ENCODE measurements around the gene FAM181B. TPM values are rescaled to one million over a fixed set of nuclear protein-coding genes. Genes with fewer than 3 reads are reported as not detected.
A peak's percentile ranks its signal among the peaks of the same experiment; 100 is the strongest.

FAM181B gene
- polyA plus RNA-seq, 2 of the 4 experiments (the other 2 are of a cell fraction) = 0.01 TPM; not detected in 1

- POLR2A ChIA-PET = no interaction called here
- Histone ChIP-seq H3K9me3 (no peaks in the 10 kb centered on the region; the same call in 2 of the 3 replicates), H3K27ac (peak overlapping the region in 1 of 2 experiments; percentile 74; a peak in 3 of 6 replicates), H3K4me2 (peak overlapping the region; percentile 90), H3K4me1 (no peaks in the 10 kb centered on the region), H3K4me3 (peak overlapping the region; percentile 52)
- FAIRE-seq (no peak), DNase-seq (ENCODE audit: low read depth in 1 of 2, low spot score in 1 of 2) (no peak), ATAC-seq (peak; percentile 45 to 46)
- CTCF ChIA-PET = interaction anchor here (0.9 to 4.3 kb wide), 7 partner anchors 9 to 1085 kb away, joined by 3 to 27 read pairs (median 6); no protein-coding TSS in a partner anchor
- no peak for TF ChIP-seq RARB (CRISPR knock-in tag; IDR thresholded peaks at IDR 0.05)
- no peak for TF ChIP-seq USF2 (IDR thresholded peaks at IDR 0.05)
- no peak for TF ChIP-seq HEYL (CRISPR knock-in tag; IDR thresholded peaks at IDR 0.05)
- TF ChIP-seq HOXB13 (CRISPR knock-in tag; IDR thresholded peaks at IDR 0.05; ENCODE audit: low read depth) = no peak
- TF ChIP-seq ATOH8 (CRISPR knock-in tag; IDR thresholded peaks at IDR 0.05; ENCODE audit: low read depth) = no peak
- no peak for TF ChIP-seq HOXB5 (CRISPR knock-in tag; IDR thresholded peaks at IDR 0.05)
- TF ChIP-seq RNF2 (IDR thresholded peaks at IDR 0.05; ENCODE audit: borderline replicate concordance, low read depth) = no peak
- no peak for TF ChIP-seq CBX2 (IDR thresholded peaks at IDR 0.05; ENCODE audit: borderline replicate concordance, low read depth)
- WGBS (ENCODE audit: missing lambda C conversion rate) = 1% methylated on average over 12 of the region's 93 CpGs
Observed at GRCh38 chr11:82732734-82733443, 775 bp downstream of the FAM181B start.

DNA sequence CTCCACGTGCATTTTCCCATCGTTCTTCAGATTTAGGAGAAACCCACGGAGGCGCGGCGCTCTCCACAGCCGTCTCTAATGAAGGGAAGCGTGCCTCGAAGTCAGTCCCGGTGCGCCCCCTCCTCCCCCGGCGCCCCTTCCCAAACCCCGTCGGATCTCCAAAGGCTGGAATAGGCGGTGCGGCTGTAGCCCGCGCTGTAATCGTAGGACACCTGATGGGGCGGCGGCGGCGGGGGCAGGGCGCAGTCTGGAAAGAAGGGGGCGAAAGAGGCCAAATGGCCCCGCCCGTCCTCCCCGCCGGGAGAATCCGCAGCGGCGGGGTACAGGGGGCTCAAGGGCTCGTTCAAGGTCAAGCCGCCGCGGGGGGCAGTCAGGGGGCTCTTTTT lies 1.3 kb downstream of the FAM181B start:
- DNase-seq (ENCODE audit: low read depth in 1 of 2, low spot score in 1 of 2) = no peak
- peak overlapping the region; percentile 52; the same call in 1 of the 3 replicates for H3K4me3 ChIP-seq
- ChIA-PET CTCF (interaction anchor here (0.9 to 4.3 kb wide), 2 partner anchors 14 to 133 kb away, joined by 4 to 27 read pairs; no protein-coding TSS in a partner anchor), POLR2A (no interaction called here)
- no peak overlapping the region for H3K27ac ChIP-seq
- no peak for FAIRE-seq
- ATAC-seq = no peak
- TF ChIP-seq HOXA7 (CRISPR knock-in tag; IDR thresholded peaks at IDR 0.05) (no peak), CHD4 (IDR thresholded peaks at IDR 0.05; ENCODE audit: borderline replicate concordance) (no peak), KDM5A (IDR thresholded peaks at IDR 0.05) (no peak), CBX2 (IDR thresholded peaks at IDR 0.05; ENCODE audit: borderline replicate concordance, low read depth) (no peak), ZFP36 (IDR thresholded peaks at IDR 0.05; ENCODE audit: borderline replicate concordance, partially characterized antibody) (no peak), CBX8 (IDR thresholded peaks at IDR 0.05) (no peak), HEYL (CRISPR knock-in tag; IDR thresholded peaks at IDR 0.05) (no peak), JUNB (IDR thresholded peaks at IDR 0.05) (no peak), NR3C1 (IDR thresholded peaks at IDR 0.05) (no peak), CEBPB (IDR thresholded peaks at IDR 0.05) (no peak), CTCF (IDR thresholded peaks at IDR 0.05) (no peak), HOXB13 (CRISPR knock-in tag; IDR thresholded peaks at IDR 0.05; ENCODE audit: low read depth) (no peak), BHLHE40 (IDR thresholded peaks at IDR 0.05; ENCODE audit: low read depth, low read length) (no peak), CHD2 (IDR thresholded peaks at IDR 0.05; ENCODE audit: low read length, partially characterized antibody) (no peak), MAZ (IDR thresholded peaks at IDR 0.05; ENCODE audit: borderline replicate concordance, low read depth, low read length) (no peak)
- TF ChIP-seq, protein P1, sequence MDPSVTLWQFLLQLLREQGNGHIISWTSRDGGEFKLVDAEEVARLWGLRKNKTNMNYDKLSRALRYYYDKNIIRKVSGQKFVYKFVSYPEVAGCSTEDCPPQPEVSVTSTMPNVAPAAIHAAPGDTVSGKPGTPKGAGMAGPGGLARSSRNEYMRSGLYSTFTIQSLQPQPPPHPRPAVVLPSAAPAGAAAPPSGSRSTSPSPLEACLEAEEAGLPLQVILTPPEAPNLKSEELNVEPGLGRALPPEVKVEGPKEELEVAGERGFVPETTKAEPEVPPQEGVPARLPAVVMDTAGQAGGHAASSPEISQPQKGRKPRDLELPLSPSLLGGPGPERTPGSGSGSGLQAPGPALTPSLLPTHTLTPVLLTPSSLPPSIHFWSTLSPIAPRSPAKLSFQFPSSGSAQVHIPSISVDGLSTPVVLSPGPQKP (IDR thresholded peaks at IDR 0.05; ENCODE audit: low read depth, low read length) = no peak
- H3K9me3 ChIP-seq = no peaks in the 10 kb centered on the region; the same call in 2 of the 3 replicates
- WGBS (ENCODE audit: missing lambda C conversion rate) = 71% methylated on average over 31 of the region's 37 CpGs
- no peaks in the 10 kb centered on the region for H3K4me1 ChIP-seq
- H3K4me2 ChIP-seq = peak overlapping the region; percentile 90; the same call in 2 of the 3 replicates
